Naive thymus-derived CD4-positive, alpha-beta T cell (primary cell): Measurements from ENCODE around the gene TNFRSF1B. TPM values are rescaled to one million over a fixed set of nuclear protein-coding genes. Genes with fewer than 3 reads are reported as not detected.

Experiments
- ATAC-seq: fragments of 150-1000 bp; cut with Tn5 transposase; 2 replicates; pipeline ENCODE4 v1.10.0; 2021; ENCODE audit warnings: mild to moderate bottlenecking, moderate library complexity
- CTCF ChIA-PET: fragments of 350-600 bp; sonication (Branson Sonifier 250); formaldehyde crosslinking; loops from one replicate; lab custom pipeline; 2021; ENCODE audit warnings: antibody characterized with exemption; lab: Charles Lee
- POLR2A ChIA-PET: fragments of 350-600 bp; sonication (Branson Sonifier 250); formaldehyde crosslinking; loops from one replicate; lab custom pipeline; 2021; ENCODE audit warnings: antibody characterized with exemption, inconsistent platforms; lab: Charles Lee
- DNase-seq, 9 donors: peaks; one replicate each; pipeline versions ENCODE4 v3.0.0 to v3.0.0-alpha.2; 2020 to 2022; ENCODE audit warnings: mixed read lengths in 1 of 9
- H3K27ac ChIP-seq: one replicate; pipeline ENCODE4 v1.7.0; 2013; ENCODE audit warnings: mild to moderate bottlenecking, low read depth, low read length, moderate library complexity
- H3K27me3 ChIP-seq, 2 donors: one replicate each; pipeline ENCODE4 v1.7.0; 2013; ENCODE audit warnings: low read length in 2 of 2, mild to moderate bottlenecking in 2 of 2, moderate library complexity in 2 of 2; ENCODE audit not compliant: control insufficient read depth in 2 of 2, insufficient read depth in 2 of 2
- H3K36me3 ChIP-seq, 3 experiments: 1 replicate in 2 of 3; 2 replicates in 1 of 3; pipeline ENCODE4 v1.7.0; 2013; ENCODE audit warnings: low read length in 3 of 3, mild to moderate bottlenecking in 3 of 3, moderate library complexity in 1 of 3; ENCODE audit not compliant: insufficient read depth in 3 of 3, control insufficient read depth in 2 of 3
- H3K4me1 ChIP-seq, 2 donors: one replicate each; pipeline ENCODE4 v1.7.0; 2013; ENCODE audit warnings: low read length in 2 of 2, mild to moderate bottlenecking in 2 of 2, moderate library complexity in 1 of 2; ENCODE audit not compliant: control insufficient read depth in 2 of 2, insufficient read depth in 2 of 2
- H3K4me3 ChIP-seq: 2 replicates; pipeline ENCODE4 v1.7.0; 2013; ENCODE audit warnings: mild to moderate bottlenecking, low read length
- H3K9me3 ChIP-seq, 3 experiments: 1 replicate in 2 of 3; 2 replicates in 1 of 3; pipeline ENCODE4 v1.7.0; 2013; ENCODE audit warnings: low read length in 3 of 3; ENCODE audit not compliant: control insufficient read depth in 2 of 3
- H3K27ac Mint-ChIP-seq, 9 donors: one replicate each; pipeline ENCODE4 v1.8.0; 2020 to 2022; ENCODE audit warnings: mixed read lengths in 9 of 9, mild to moderate bottlenecking in 8 of 9, moderate library complexity in 5 of 9, inconsistent platforms in 2 of 9
- H3K27me3 Mint-ChIP-seq, 5 donors: one replicate each; pipeline ENCODE4 v1.8.0; 2021 to 2022; ENCODE audit warnings: mixed read lengths in 5 of 5, mild to moderate bottlenecking in 1 of 5
- H3K36me3 Mint-ChIP-seq, 5 donors: one replicate each; pipeline ENCODE4 v1.8.0; 2020 to 2022; ENCODE audit warnings: mixed read lengths in 5 of 5, mild to moderate bottlenecking in 3 of 5, inconsistent platforms in 1 of 5
- H3K4me1 Mint-ChIP-seq, 7 donors: one replicate each; pipeline ENCODE4 v1.8.0; 2020 to 2022; ENCODE audit warnings: mixed read lengths in 7 of 7, mild to moderate bottlenecking in 3 of 7, inconsistent platforms in 1 of 7
- H3K4me3 Mint-ChIP-seq, 10 donors: one replicate each; pipeline ENCODE4 v1.8.0; 2020 to 2022; ENCODE audit warnings: mild to moderate bottlenecking in 10 of 10, mixed read lengths in 10 of 10, moderate library complexity in 6 of 10, inconsistent platforms in 2 of 10
- H3K9me3 Mint-ChIP-seq, 11 donors: one replicate each; pipeline ENCODE4 v1.8.0; 2020 to 2022; ENCODE audit warnings: mixed read lengths in 11 of 11, mild to moderate bottlenecking in 4 of 11, inconsistent platforms in 1 of 11, moderate library complexity in 1 of 11
- intact Hi-C, 2 donors: fragments of 100-400 bp; cut with micrococcal nuclease; formaldehyde crosslinking; loops; one replicate each; pipeline ENCODE4 v1.15.1; 2023
- polyA plus RNA-seq, 2 donors: library from polyadenylated mRNA; unstranded; fragments of 300-500 nt; fragmentation: Illumina TruSeq; gene quantifications; one replicate each; pipeline ENCODE4 v1.2.3, GENCODE V29; 2021
- total RNA-seq, 6 experiments: library from RNA in 5 of 6; stranded (reverse) in 5 of 6; gene quantifications; 1 replicate in 5 of 6; 2 replicates in 1 of 6; pipeline ENCODE4 v1.2.3 and lab custom pipeline; 2021 to 2026

Gene TNFRSF1B
- total and polyA plus RNA-seq, 7 experiments from 2014 or later: 30.1 to 278 (median 48.2) TPM

DNA sequence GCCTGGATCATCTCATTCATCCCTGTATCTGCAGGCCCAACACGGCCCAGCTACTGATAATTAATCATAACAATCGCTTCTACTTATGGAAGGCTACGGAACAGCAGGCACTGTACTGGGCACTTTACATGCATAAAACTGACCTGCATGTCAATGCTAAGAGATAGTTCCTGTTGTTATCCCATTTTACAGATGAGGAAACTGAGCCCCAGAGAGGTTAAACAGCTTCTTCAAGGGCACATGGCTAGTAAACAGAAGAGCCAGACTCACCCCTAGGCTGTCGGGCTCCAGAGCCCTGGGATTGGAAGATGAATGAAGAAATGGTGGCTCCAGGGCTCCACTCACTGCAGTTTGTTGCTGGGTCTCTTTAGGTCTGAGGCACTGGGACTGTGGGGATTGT lies 35.8 kb downstream of the TNFRSF1B start:
- Mint-ChIP-seq H3K9me3 (no peaks in the 10 kb centered on the region), H3K27me3 (no peaks in the 10 kb centered on the region), H3K4me1 (peaks cover 8 to 42% (median 24%) of the 10 kb centered on the region in 7 donors), H3K4me3 (no peak overlapping the region), H3K36me3 (peaks cover 0 to 25% (median 6%) of the 10 kb centered on the region in 5 donors), H3K27ac (peak overlapping the region in 5 of 9 donors; percentile 38 to 83 (median 78))
- ATAC-seq (no peak), DNase-seq (no peak)
- H3K36me3 ChIP-seq: peaks cover 0 to 45% (median 0%) of the 10 kb centered on the region in 3 experiments
- ChIA-PET POLR2A (interaction anchor here (1.2 to 1.4 kb wide), 2 partner anchors 25 to 77 kb away, joined by 4 to 10 read pairs; no protein-coding TSS in a partner anchor), CTCF (interaction anchor here (0.9 to 7.5 kb wide), 3 partner anchors 32 to 80 kb away, joined by 3 to 41 read pairs (median 5); no protein-coding TSS in a partner anchor)
- H3K27me3 ChIP-seq: no peaks in the 10 kb centered on the region
- peaks cover 10 to 42% of the 10 kb centered on the region in 2 donors for H3K4me1 ChIP-seq
- H3K4me3 ChIP-seq: no peak overlapping the region
- no peaks in the 10 kb centered on the region for H3K9me3 ChIP-seq
- H3K27ac ChIP-seq: no peak overlapping the region
- intact Hi-C loops: no loop called here

- H3K27me3 ChIP-seq: no peaks in the 10 kb centered on the region
- peaks cover 10 to 42% of the 10 kb centered on the region in 2 donors for H3K4me1 ChIP-seq
- intact Hi-C loops: no loop called here
- ATAC-seq (no peak), DNase-seq (no peak)
- H3K9me3 ChIP-seq: no peaks in the 10 kb centered on the region
- Mint-ChIP-seq H3K9me3 (no peaks in the 10 kb centered on the region), H3K27ac (peak overlapping the region; percentile 64 to 83 (median 79)), H3K4me3 (peak overlapping the region in 4 of 10 donors; percentile 21 to 47 (median 44)), H3K27me3 (no peaks in the 10 kb centered on the region), H3K36me3 (peaks cover 0 to 29% (median 6%) of the 10 kb centered on the region in 5 donors), H3K4me1 (peaks cover 8 to 44% (median 27%) of the 10 kb centered on the region in 7 donors)
- CTCF ChIA-PET: interaction anchor here (0.9 to 7.5 kb wide), 3 partner anchors 33 to 81 kb away, joined by 3 to 41 read pairs (median 5); no protein-coding TSS in a partner anchor
- peaks cover 0 to 46% (median 0%) of the 10 kb centered on the region in 3 experiments for H3K36me3 ChIP-seq
- H3K27ac ChIP-seq: peak overlapping the region; percentile 38
- H3K4me3 ChIP-seq: no peak overlapping the region
- POLR2A ChIA-PET: interaction anchor here (0.7 to 1.2 kb wide), 3 partner anchors 23 to 56 kb away, joined by 3 to 4 read pairs (median 3); no protein-coding TSS in a partner anchor
Measured at GRCh38 chr1:12203216-12204007, 36.6 kb downstream of the TNFRSF1B start.

DNA sequence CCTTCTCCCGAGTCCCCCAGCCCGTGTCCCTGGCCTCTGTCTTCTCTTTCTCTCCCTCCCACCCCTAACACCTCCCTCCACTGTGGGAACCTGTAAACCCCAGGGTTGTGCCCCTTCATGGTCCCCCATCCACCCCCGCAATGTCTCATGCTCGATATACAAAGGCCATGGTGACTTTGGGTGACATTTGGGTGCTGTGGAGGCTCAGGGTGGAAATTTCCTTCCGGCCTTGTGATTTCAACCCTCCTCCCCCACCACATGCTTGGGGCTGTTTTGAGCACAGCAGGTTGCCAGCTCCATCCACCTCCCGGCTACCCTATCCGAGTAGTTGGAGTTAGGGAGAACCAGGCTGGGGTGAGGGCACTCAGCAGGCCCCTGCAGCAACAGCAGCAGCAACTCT lies 37.3 kb downstream of the TNFRSF1B start:
- DNase-seq: peak in 3 of 9 donors; percentile 23 to 60 (median 25)
- Mint-ChIP-seq H3K27me3 (no peaks in the 10 kb centered on the region), H3K4me3 (peak overlapping the region in 6 of 10 donors; percentile 21 to 53 (median 44)), H3K9me3 (no peaks in the 10 kb centered on the region), H3K36me3 (peaks cover 0 to 32% (median 6%) of the 10 kb centered on the region in 5 donors), H3K4me1 (peaks cover 9 to 51% (median 34%) of the 10 kb centered on the region in 7 donors), H3K27ac (peak overlapping the region in 8 of 9 donors; percentile 63 to 83 (median 80))
- Histone ChIP-seq H3K27me3 (no peaks in the 10 kb centered on the region), H3K4me1 (peaks cover 17 to 48% of the 10 kb centered on the region in 2 donors), H3K27ac (peak overlapping the region; percentile 38), H3K4me3 (no peak overlapping the region), H3K36me3 (peaks cover 0 to 47% (median 0%) of the 10 kb centered on the region in 3 experiments), H3K9me3 (no peaks in the 10 kb centered on the region)
- ATAC-seq: no peak
- ChIA-PET CTCF (interaction anchor here (2.1 to 7.5 kb wide), 2 partner anchors 78 to 82 kb away, joined by 5 to 41 read pairs; no protein-coding TSS in a partner anchor), POLR2A (no interaction called here)
- intact Hi-C loops: no loop called here

DNA sequence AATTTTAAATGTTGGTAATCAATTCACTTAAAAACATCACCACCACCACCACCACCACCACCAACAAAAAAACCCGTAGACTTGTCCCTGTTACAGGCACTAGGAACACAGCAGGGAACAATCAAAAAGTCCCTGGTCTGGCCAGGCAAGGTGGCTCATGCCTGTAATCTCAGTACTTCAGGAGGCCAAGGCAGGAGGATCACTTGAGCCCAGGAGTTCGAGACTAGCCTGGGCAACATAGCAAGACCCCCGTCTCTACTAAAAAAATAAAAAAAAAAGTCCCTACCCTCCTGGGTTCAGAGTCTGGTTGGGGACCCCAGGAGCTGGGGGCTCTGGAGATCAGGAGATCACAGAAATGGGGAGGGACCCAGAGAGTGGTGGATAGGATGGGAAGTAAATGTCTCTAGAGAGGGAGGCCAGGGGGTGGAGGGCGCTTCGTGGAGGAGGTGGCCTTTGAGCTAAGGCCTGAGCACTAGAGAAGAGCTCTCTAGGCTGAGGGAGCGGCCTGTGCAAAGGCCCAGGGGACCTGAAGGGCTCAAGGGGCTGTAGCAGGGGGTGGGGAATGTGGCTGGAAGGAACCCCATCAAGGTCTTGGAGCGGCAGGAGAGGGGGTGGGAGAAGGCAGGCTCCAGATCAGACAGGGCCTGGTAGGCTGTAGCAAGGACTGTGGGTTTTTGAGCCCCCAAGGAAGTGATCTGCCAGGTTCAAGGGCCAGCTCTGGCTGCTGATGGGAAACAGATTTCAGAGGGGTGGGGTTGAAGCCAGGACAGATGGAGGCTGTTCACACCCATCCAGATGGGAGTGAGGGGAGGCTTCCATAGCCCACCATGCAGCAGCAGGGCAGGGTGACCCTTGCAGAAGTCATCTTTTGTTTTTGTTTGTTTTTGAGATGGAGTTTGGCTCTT lies 38.2 kb downstream of the TNFRSF1B start:
- no peak for ATAC-seq
- Histone ChIP-seq H3K36me3 (peaks cover 0 to 41% (median 0%) of the 10 kb centered on the region in 3 experiments), H3K9me3 (no peaks in the 10 kb centered on the region), H3K27ac (peak overlapping the region; percentile 38), H3K4me1 (peaks cover 25 to 54% of the 10 kb centered on the region in 2 donors), H3K27me3 (no peaks in the 10 kb centered on the region), H3K4me3 (no peak overlapping the region)
- peak overlapping the region in 8 of 9 donors; percentile 64 to 83 (median 80) for H3K27ac Mint-ChIP-seq
- no peaks in the 10 kb centered on the region for H3K27me3 Mint-ChIP-seq
- intact Hi-C loops: loop anchor here in 1 of 2 donors (5.0 kb wide), 1 partner anchor 38 kb away; the partner anchor contains the start of gene TNFRSF1B
- H3K4me1 Mint-ChIP-seq: peaks cover 17 to 53% (median 42%) of the 10 kb centered on the region in 7 donors
- ChIA-PET POLR2A (interaction anchor here (0.7 to 1.3 kb wide), 4 partner anchors 30 to 80 kb away, joined by 3 read pairs; no protein-coding TSS in a partner anchor), CTCF (interaction anchor here (0.5 to 7.5 kb wide), 5 partner anchors 27 to 344 kb away, joined by 3 to 41 read pairs (median 3); no protein-coding TSS in a partner anchor)
- no peaks in the 10 kb centered on the region for H3K9me3 Mint-ChIP-seq
- DNase-seq: no peak
- peaks cover 0 to 32% (median 6%) of the 10 kb centered on the region in 5 donors for H3K36me3 Mint-ChIP-seq
- H3K4me3 Mint-ChIP-seq: peak overlapping the region in 3 of 10 donors; percentile 2 to 53 (median 45)

GRCh38 chr1:12206238-12206637 lies 39.4 kb downstream of the TNFRSF1B start:
- peaks cover 0 to 32% (median 6%) of the 10 kb centered on the region in 5 donors for H3K36me3 Mint-ChIP-seq

More at GRCh38 chr1:12206238-12206637, 39.4 kb downstream of the TNFRSF1B start:
- Mint-ChIP-seq H3K27me3 (no peaks in the 10 kb centered on the region), H3K4me3 (no peak overlapping the region), H3K4me1 (peaks cover 30 to 66% (median 54%) of the 10 kb centered on the region in 7 donors), H3K9me3 (no peaks in the 10 kb centered on the region), H3K27ac (peak overlapping the region in 6 of 9 donors; percentile 20 to 82 (median 56))
- Histone ChIP-seq H3K4me1 (peaks cover 37 to 61% of the 10 kb centered on the region in 2 donors), H3K27me3 (no peaks in the 10 kb centered on the region), H3K4me3 (no peak overlapping the region), H3K27ac (no peak overlapping the region), H3K36me3 (peaks cover 0 to 38% (median 0%) of the 10 kb centered on the region in 3 experiments), H3K9me3 (no peaks in the 10 kb centered on the region)
- CTCF ChIA-PET: interaction anchor here (0.8 to 11.2 kb wide), 4 partner anchors 21 to 83 kb away, joined by 3 to 250 read pairs (median 4); no protein-coding TSS in a partner anchor
- POLR2A ChIA-PET: interaction anchor here (6.4 kb wide), 1 partner anchor 81 kb away, joined by 64 read pairs; no protein-coding TSS in a partner anchor
- ATAC-seq (no peak), DNase-seq (no peak)
- intact Hi-C loops: loop anchor here in 1 of 2 donors (5.0 kb wide), 1 partner anchor 39 kb away; the partner anchor contains the start of gene TNFRSF1B
